HFFc6 (cell line): ENCODE data around the gene PDE2A. TPM values are rescaled to one million over a fixed set of nuclear protein-coding genes. Genes with fewer than 3 reads are reported as not detected.
"Not testable (repeated sequence)": the region's sequence is repeated elsewhere in the genome, so short reads cannot be mapped to it uniquely, and the experiment has no call there.

Experiments
- DNase-seq: peaks from one replicate; pipeline ENCODE4 v3.0.0-alpha.2; 2018
- H3K27ac Mint-ChIP-seq: 2 replicates; pipeline ENCODE4 v1.8.0; 2020; ENCODE audit warnings: mild to moderate bottlenecking, mixed read lengths
- H3K27me3 Mint-ChIP-seq: 2 replicates; pipeline ENCODE4 v1.8.0; 2021; ENCODE audit warnings: mild to moderate bottlenecking, moderate library complexity, mixed read lengths; ENCODE audit not compliant: insufficient read depth
- H3K36me3 Mint-ChIP-seq: 2 replicates; pipeline ENCODE4 v1.8.0; 2021; ENCODE audit warnings: low read depth, mixed read lengths
- H3K4me1 Mint-ChIP-seq: 2 replicates; pipeline ENCODE4 v1.8.0; 2020; ENCODE audit warnings: low read depth, mixed read lengths
- H3K4me3 Mint-ChIP-seq: 2 replicates; pipeline ENCODE4 v1.8.0; 2020; ENCODE audit warnings: mild to moderate bottlenecking, moderate library complexity, mixed read lengths
- H3K9me3 Mint-ChIP-seq: 2 replicates; pipeline ENCODE4 v1.8.0; 2020; ENCODE audit warnings: mild to moderate bottlenecking, mixed read lengths
- total RNA-seq, 6 experiments: library from RNA; stranded (reverse); fragmentation: NEBNext Ultra II Directional; extraction: Animal tissue kit (Norgen Biotek cat#: 25700); gene quantifications; 2 replicates in 1 of 6; 3 replicates in 5 of 6; pipeline ENCODE4 v1.2.3, GENCODE V29; 2021
- TF ChIP-seq, protein P1 (sequence below): fragments of 200-600 bp; sonication (generic); IDR thresholded peaks from 2 replicates; pipeline ENCODE4 v1.5.0; 2021; ENCODE audit warnings: antibody characterized with exemption, mild to moderate bottlenecking

The PDE2A gene
- total RNA-seq, 6 experiments from 2014 or later, result 0.07 to 0.57 (median 0.40) TPM

DNA sequence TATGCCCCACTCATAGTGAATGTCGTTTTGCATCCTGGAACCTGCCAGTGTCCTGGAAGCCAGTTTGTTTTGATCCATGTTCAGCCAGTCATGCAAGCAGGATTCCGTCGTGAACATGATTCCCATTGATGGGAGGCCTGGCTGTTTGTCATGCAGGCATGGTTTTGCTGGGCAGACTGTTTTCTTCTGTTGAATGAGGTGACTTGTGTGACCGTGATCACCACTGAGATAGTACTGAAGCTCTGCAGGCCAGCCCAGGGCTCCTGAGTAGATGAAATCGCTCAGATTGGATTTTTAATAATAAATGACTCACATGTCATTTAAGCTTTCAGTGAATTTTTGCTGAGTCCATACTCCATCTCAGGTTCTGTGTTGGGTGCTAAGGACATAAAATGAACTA is 117.8 kb downstream of the PDE2A start:
- no peak for DNase-seq
- Mint-ChIP-seq H3K4me3 (no peak overlapping the region), H3K36me3 (no peaks in the 10 kb centered on the region), H3K4me1 (peaks cover 13% of the 10 kb centered on the region), H3K27ac (no peak overlapping the region), H3K27me3 (peaks cover 32% of the 10 kb centered on the region), H3K9me3 (no peaks in the 10 kb centered on the region)
- TF ChIP-seq, protein P1, sequence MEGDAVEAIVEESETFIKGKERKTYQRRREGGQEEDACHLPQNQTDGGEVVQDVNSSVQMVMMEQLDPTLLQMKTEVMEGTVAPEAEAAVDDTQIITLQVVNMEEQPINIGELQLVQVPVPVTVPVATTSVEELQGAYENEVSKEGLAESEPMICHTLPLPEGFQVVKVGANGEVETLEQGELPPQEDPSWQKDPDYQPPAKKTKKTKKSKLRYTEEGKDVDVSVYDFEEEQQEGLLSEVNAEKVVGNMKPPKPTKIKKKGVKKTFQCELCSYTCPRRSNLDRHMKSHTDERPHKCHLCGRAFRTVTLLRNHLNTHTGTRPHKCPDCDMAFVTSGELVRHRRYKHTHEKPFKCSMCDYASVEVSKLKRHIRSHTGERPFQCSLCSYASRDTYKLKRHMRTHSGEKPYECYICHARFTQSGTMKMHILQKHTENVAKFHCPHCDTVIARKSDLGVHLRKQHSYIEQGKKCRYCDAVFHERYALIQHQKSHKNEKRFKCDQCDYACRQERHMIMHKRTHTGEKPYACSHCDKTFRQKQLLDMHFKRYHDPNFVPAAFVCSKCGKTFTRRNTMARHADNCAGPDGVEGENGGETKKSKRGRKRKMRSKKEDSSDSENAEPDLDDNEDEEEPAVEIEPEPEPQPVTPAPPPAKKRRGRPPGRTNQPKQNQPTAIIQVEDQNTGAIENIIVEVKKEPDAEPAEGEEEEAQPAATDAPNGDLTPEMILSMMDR, result no peak

DNA sequence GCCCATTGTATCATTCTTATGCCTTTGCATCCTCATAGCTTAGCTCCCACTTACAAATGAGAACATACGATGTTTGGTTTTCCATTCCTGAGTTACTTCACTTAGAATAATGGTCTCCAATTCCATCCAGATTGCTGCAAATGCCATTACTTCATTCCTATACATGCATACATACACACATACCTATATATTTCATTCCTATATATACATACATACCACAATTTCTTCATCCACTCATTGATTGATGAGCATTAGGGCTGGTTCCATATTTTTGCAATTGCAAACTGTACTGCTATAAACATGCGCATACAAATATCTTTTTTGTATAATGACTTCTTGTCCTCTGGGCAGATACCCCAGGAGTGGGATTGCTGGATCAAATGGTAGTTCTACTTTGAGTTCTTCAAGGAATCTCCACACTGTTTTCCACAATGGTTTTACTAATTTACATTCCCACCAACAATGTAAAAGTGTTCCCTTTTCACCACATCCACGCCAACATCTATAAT is 119.2 kb downstream of the PDE2A start:
- not testable (repeated sequence) for H3K27ac Mint-ChIP-seq, DNase-seq, H3K4me3 Mint-ChIP-seq, H3K36me3 Mint-ChIP-seq, H3K9me3 Mint-ChIP-seq
- Mint-ChIP-seq H3K27me3 (peaks cover 32% of the 10 kb centered on the region), H3K4me1 (peaks cover 13% of the 10 kb centered on the region)

DNA sequence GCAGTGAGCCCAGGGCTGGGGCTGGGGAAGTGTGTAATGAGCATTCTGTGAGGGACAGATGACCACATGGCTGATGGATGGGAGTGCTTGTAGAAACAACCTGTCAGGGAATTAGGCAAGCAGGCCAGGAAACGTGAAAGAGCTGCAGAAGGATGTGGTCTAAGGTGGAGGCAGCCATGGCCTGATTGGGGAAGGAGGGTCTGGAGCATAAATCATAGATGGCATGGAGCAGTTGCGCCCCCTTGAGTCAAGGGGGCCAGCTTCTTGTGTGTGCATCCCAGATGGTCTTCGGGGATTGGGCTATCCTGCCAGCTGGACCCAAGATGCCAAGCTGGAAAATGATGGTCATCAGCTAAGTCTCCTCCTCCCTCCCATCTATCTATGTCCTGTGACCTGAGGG is 120.5 kb downstream of the PDE2A start:
- TF ChIP-seq, protein P1, result peak; percentile 44
- no peak for DNase-seq
- Mint-ChIP-seq H3K27ac (no peak overlapping the region), H3K9me3 (no peaks in the 10 kb centered on the region), H3K36me3 (no peaks in the 10 kb centered on the region), H3K4me1 (peaks cover 23% of the 10 kb centered on the region), H3K4me3 (no peak overlapping the region), H3K27me3 (peaks cover 27% of the 10 kb centered on the region)

DNA sequence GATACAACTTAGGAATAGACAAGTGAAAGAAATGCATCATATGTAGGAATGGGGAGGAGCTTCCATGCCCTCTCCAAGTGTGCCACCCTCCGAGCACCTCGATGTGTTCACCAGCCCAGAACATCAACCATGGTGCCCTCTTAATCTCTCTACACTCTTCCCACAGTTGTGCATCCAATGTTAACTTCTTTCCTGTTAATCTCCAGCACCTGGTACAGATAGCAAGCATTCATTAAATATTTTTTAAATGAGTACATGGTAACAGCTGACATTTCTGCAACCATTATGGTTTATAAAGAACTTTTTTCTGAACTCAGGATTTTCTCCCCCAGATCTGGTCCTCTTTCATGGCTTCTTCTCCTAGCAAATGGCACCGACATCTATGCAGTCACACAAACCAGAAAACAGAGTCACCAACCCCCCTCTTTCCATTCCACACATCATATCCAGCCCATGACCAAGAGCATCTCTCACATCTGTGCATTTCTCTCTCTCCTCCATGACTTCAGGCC is 121.8 kb downstream of the PDE2A start:
- Mint-ChIP-seq H3K4me3 (no peak overlapping the region), H3K9me3 (no peaks in the 10 kb centered on the region), H3K27ac (no peak overlapping the region), H3K4me1 (peaks cover 28% of the 10 kb centered on the region), H3K27me3 (peaks cover 24% of the 10 kb centered on the region), H3K36me3 (no peaks in the 10 kb centered on the region)
- no peak for DNase-seq
- TF ChIP-seq, protein P1, result no peak

DNA sequence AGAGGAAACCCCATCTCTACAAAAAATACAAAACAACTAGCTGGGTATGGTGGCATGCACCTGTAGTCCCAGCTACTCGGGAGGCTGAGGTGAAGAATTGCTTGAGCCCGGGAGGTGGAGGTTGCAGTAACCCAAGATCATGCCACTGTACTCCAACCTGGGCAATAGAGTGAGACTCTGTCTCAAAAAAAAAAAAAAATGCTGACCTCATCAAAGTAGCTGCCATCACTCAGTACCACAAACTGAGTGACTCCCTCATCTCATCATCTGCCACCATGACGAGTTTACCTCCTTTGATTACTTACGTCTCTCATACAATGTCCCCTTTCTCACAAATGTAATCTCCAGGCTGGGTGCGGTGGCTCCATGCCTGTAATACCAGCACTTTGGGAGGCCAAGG is 122.7 kb downstream of the PDE2A start:
- H3K27me3 Mint-ChIP-seq, result peaks cover 27% of the 10 kb centered on the region
- no peaks in the 10 kb centered on the region for H3K9me3 Mint-ChIP-seq
- H3K4me1 Mint-ChIP-seq, result peaks cover 28% of the 10 kb centered on the region
- H3K27ac Mint-ChIP-seq, result no peak overlapping the region
- no peak overlapping the region for H3K4me3 Mint-ChIP-seq
- H3K36me3 Mint-ChIP-seq, result no peaks in the 10 kb centered on the region
- no peak for DNase-seq
- TF ChIP-seq, protein P1, result no peak

DNA sequence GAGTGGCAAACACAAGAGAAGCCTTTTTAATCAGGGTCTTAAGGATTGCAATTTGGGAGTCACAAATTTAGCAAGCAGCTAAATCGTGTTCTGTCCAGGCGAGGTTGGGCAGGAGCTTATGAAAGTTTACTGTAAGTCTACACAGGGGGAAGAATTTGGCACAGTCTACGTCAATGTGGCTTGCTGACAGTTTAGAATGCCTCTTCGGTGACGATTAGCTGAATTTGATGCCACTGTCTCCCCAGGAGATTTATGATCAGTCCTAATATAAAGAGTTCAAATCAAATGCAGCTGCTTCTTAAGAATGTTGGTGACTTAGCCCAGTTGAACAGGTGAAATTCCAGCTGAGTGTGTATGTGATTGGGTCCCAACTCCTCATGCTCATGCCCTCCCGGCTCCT is 125.8 kb downstream of the PDE2A start:
- Mint-ChIP-seq H3K9me3 (no peaks in the 10 kb centered on the region), H3K4me3 (no peak overlapping the region), H3K36me3 (no peaks in the 10 kb centered on the region), H3K27ac (no peak overlapping the region), H3K4me1 (peaks cover 27% of the 10 kb centered on the region), H3K27me3 (peaks cover 21% of the 10 kb centered on the region)
- TF ChIP-seq, protein P1, result no peak
- DNase-seq, result no peak
